ENCODE measurements around the gene TBC1D9B.

GRCh38 chr5:179883163-179883562, 24.5 kb downstream of the TBC1D9B start:
- TF ChIP-seq CTCF (IDR thresholded peaks at IDR 0.05) (no peak), ZFX (IDR thresholded peaks at IDR 0.05; ENCODE audit: borderline replicate concordance) (no peak)

Data from 22Rv1 (cell line).